HUES64 (cell line): ENCODE data around the gene PIANP. TPM values are rescaled to one million over a fixed set of nuclear protein-coding genes. Genes with fewer than 3 reads are reported as not detected.
"Not testable (repeated sequence)": the region's sequence is repeated elsewhere in the genome, so short reads cannot be mapped to it uniquely, and the experiment has no call there.

Experiments
- H3K27ac ChIP-seq: 2 replicates; pipeline ENCODE4 v1.7.0; 2013; ENCODE audit warnings: low read depth, low read length, inconsistent platforms
- H3K27me3 ChIP-seq: 2 replicates; pipeline ENCODE4 v1.6.1; 2013; ENCODE audit warnings: mild to moderate bottlenecking, low read length; ENCODE audit not compliant: insufficient read depth
- H3K36me3 ChIP-seq: 2 replicates; pipeline ENCODE4 v1.6.1; 2013; ENCODE audit warnings: mild to moderate bottlenecking, low read length; ENCODE audit not compliant: insufficient read depth
- H3K4me1 ChIP-seq: 2 replicates; pipeline ENCODE4 v1.6.1; 2013; ENCODE audit warnings: mild to moderate bottlenecking, low read length, moderate library complexity; ENCODE audit not compliant: insufficient read depth
- H3K4me3 ChIP-seq: 2 replicates; pipeline ENCODE4 v1.5.1; 2013; ENCODE audit warnings: mild to moderate bottlenecking, low read length, moderate library complexity
- H3K9ac ChIP-seq: 2 replicates; pipeline ENCODE4 v1.6.1; 2013; ENCODE audit warnings: mild to moderate bottlenecking, low read depth, low read length
- H3K9me3 ChIP-seq: 2 replicates; pipeline ENCODE4 v1.6.1; 2013; ENCODE audit warnings: low read depth, low read length; ENCODE audit not compliant: insufficient read depth
- WGBS: fragments of 150-250, 120-280 bp; methylation state at CpG from one replicate; pipeline ENCODE4 v1.1.7; 2013; ENCODE audit warnings: missing lambda C conversion rate; 5-methylcytosine and 5-hydroxymethylcytosine counted together
- polyA plus RNA-seq, 2 experiments: library from polyadenylated mRNA; stranded (reverse); fragments of 50-300 nt; gene quantifications; one replicate each; pipeline ENCODE4 v1.2.3, GENCODE V29; 2013

Gene PIANP, protein sequence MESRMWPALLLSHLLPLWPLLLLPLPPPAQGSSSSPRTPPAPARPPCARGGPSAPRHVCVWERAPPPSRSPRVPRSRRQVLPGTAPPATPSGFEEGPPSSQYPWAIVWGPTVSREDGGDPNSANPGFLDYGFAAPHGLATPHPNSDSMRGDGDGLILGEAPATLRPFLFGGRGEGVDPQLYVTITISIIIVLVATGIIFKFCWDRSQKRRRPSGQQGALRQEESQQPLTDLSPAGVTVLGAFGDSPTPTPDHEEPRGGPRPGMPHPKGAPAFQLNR
- 4.1 TPM for polyA plus RNA-seq (2013, experiment 1 of 2)
- 7.0 TPM for polyA plus RNA-seq (2013, experiment 2 of 2)

DNA sequence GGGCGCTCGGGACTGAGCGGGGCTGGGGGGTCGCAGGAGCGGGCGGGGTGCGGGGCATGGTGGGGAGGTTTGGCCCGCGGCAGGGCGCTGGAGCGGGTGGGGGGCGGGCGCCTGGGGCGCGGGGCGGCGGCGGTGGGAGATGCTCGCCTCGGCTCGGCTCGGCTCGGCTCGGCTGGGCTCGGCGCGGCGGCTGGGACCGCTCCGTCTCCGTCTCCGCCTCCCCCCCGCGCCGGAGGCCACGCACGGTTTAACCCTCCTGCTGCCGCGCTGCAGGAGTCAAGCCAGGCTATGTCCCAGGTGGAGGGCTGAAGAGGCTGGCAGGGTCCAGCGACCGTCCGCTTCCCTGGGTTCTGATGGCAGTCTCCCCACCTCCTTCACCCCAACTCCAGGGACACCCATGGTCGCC, at the start of gene PIANP:
Gene PIANP (minus strand): TSS at position 170 of the 406 bp plus-strand sequence. CDS start 2,754 bp downstream, outside the sequence.
- Histone ChIP-seq H3K9me3 (no peaks in the 10 kb centered on the region), H3K27ac (no peak within 1 kb of the TSS), H3K36me3 (peaks cover 2% of the 10 kb centered on the region; the same call in 1 of the 2 replicates), H3K27me3 (peaks cover 20% of the 10 kb centered on the region), H3K9ac (peak within 1 kb of the TSS; percentile 55; the same call in 1 of the 2 replicates), H3K4me3 (peak within 1 kb of the TSS; percentile 84), H3K4me1 (peaks cover 4% of the 10 kb centered on the region; the same call in 1 of the 2 replicates)
- under 1% methylated on average over 43 of the region's 43 CpGs for WGBS

DNA sequence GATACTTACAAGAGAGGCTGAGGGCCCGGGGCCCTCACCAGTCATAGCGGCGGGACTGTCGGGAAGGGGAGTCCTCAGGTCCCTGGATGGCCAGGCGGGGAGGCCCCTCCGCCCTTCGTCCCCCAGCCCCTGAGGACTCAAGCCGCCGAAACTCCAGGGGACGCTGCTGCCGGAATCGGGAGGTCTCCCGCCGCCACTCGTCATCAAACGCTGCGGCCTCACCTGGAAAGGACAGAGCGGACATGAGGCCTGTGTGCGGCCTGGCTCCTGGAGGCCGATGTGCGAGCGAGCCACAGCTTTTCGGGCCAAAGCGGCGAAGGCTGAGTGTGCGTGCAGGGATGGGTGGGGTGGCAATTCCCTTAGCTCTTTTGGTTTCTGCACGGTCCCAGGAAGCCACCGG, 48.1 kb upstream of the PIANP start:
- Histone ChIP-seq H3K4me3 (no peak overlapping the region), H3K9me3 (no peaks in the 10 kb centered on the region), H3K9ac (no peak overlapping the region), H3K27me3 (no peaks in the 10 kb centered on the region), H3K36me3 (peaks cover 64% of the 10 kb centered on the region), H3K27ac (no peak overlapping the region), H3K4me1 (peaks cover under 1% of the 10 kb centered on the region; the same call in 1 of the 2 replicates)
- WGBS, result 96% methylated on average over 28 of the region's 28 CpGs

DNA sequence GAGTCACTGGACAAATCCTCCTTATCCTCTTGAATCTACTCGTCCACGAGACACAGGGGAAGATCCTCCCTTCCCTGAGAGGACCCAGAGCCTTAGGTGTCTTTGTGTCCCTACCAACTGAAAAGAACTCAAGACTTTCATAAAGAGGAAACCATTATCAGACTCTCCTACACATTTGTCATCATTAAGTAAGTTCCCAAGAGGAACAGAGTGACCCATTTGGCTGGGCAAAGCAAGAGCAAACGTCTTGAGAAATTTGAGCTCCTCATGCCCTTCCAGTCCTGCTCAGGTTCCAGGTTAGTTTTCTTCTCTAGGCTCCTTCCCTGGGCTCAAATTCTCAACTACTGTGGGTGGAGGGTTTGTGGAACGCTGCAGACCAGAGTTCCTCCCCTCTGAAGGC, 46.6 kb upstream of the PIANP start:
- Histone ChIP-seq H3K27me3 (no peaks in the 10 kb centered on the region), H3K9me3 (no peaks in the 10 kb centered on the region), H3K4me1 (no peaks in the 10 kb centered on the region), H3K36me3 (peaks cover 64% of the 10 kb centered on the region), H3K27ac (no peak overlapping the region), H3K4me3 (no peak overlapping the region), H3K9ac (no peak overlapping the region)
- 93% methylated on average over 4 of the region's 4 CpGs for WGBS

DNA sequence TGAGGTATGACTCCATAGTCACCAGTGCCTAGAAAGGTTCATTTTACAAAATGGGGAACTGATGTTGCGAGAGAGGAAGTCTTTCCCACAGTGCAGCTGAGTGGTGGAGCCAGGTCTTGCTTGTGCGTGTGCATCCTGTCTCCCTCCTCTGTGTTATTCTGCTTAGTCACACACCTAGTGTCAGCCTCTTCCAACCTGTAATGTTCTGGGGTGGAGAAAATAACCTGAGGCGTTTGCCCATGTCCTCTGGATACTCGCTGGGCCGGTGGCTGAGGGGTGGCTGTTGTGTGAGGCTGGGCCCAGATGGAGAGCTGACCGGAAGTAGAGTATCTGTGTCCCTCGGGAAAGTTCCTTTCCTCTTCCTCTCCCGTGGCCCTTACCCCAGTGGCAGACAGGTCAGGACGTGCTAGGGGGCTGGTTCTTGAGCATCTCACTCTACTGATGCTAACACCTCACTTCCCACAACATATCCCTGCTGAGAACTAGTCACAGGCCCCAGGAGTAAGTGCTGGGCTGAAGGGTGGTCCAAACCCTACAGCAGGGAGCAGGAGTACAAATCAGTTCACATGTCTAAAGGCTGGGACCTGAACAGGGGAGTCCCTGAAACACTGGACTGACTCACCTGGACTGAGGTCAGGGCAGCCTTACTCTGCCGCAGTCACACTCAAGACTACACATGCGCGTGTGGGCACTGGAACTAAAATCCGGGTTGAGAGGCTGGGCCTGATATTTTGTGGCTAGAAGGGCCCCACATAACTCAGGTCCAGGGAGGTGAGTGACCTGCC, 45.3 kb upstream of the PIANP start:
- Histone ChIP-seq H3K36me3 (peaks cover 53% of the 10 kb centered on the region), H3K27ac (no peak overlapping the region), H3K4me1 (no peaks in the 10 kb centered on the region), H3K4me3 (no peak overlapping the region), H3K9me3 (no peaks in the 10 kb centered on the region), H3K9ac (no peak overlapping the region), H3K27me3 (no peaks in the 10 kb centered on the region)
- WGBS, result 93% methylated on average over 13 of the region's 13 CpGs

DNA sequence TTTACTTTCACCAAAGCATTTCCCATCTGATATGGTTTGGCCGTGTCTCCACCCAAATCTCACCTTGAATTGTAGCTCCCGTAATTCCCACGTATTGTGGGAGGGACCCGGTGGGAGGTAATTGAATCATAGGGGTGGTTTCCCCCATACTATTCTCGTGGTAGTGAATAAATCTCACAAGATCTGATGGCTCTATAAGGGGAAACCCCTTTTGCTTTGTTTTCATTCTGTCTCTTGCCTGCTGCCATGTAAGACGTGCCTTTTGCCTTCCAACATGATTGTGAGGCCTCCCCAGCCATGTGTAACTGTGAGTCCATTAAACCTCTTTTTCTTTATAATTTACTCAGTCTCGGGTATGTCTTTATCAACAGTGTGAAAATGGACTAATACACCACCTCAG, 42.7 kb upstream of the PIANP start:
- H3K9me3 ChIP-seq, H3K4me1 ChIP-seq, H3K27ac ChIP-seq, H3K27me3 ChIP-seq, H3K4me3 ChIP-seq, H3K9ac ChIP-seq: not testable (repeated sequence)
- H3K36me3 ChIP-seq, result peaks cover 27% of the 10 kb centered on the region
- WGBS, result 93% methylated on average over 7 of the region's 7 CpGs

DNA sequence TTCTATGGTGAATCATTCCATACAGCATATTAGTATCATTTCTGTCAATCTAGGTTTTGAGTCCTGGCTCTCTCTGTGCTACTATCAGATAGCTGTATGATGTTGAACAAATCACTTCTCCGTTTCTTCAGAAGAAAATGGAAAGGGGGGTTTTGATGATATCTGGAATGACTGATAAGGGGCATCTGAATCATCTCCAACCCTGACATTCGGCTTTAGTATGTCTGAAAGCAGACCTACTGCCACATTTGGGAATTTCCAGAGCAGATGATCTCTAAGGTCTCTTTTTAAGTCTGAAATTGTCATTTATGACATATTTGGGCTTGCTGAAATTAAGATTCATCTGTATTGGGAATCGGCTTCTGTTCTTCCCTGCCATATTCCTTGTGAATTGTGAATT, 42.2 kb upstream of the PIANP start:
- Histone ChIP-seq H3K4me1 (no peaks in the 10 kb centered on the region), H3K27ac (no peak overlapping the region), H3K36me3 (peaks cover 23% of the 10 kb centered on the region), H3K9me3 (no peaks in the 10 kb centered on the region), H3K9ac (no peak overlapping the region), H3K4me3 (no peak overlapping the region), H3K27me3 (no peaks in the 10 kb centered on the region)
- 93% methylated on average over 3 of the region's 3 CpGs for WGBS

DNA sequence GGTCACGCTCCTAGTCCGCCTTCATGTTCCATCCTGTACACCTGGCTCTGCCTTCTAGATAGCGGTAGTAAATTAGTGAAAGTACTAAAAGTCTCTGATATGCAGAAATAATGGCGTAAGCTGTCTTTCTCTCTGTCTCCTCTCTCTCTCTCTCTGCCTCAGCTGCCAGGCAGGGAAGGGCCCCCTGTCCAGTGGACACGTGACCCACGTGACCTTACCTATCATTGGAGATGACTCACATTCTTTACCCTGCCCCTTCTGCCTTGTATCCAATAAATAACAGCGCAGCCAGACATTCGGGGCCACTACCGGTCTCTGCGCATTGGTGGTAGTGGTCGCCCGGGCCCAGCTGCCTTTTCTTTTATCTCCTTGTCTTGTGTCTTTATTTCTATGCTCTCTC, 41.5 kb upstream of the PIANP start:
- not testable (repeated sequence) for H3K4me1 ChIP-seq, H3K27ac ChIP-seq, H3K4me3 ChIP-seq, H3K9me3 ChIP-seq, H3K9ac ChIP-seq, H3K27me3 ChIP-seq
- WGBS, result 92% methylated on average over 11 of the region's 12 CpGs
- H3K36me3 ChIP-seq, result peaks cover 15% of the 10 kb centered on the region

DNA sequence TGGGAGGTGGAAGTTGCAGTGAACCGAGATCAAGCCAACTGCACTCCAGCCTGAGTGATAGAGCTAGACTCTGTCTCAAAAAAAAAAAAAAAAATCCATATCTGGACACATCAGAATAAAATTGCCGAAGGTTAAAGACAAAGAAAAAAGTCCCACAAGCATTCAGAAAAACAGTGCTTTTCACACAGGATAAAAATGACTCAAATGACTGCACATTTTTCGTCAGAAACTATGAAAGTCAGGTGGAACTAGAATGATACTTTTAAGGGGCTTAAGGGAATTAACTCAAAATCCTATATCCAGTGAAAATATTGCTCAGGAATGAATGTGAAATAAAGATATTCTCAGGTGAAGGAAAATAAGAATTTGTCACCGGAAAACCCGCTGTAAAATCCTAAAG, 36.1 kb upstream of the PIANP start:
- H3K9me3 ChIP-seq, result no peaks in the 10 kb centered on the region
- H3K36me3 ChIP-seq, result 0 out of 2 replicates have a peak, but pooled peaks cover 3% of the 10 kb centered on the region
- WGBS, result 96% methylated on average over 4 of the region's 5 CpGs
- H3K27me3 ChIP-seq, result no peaks in the 10 kb centered on the region
- no peak overlapping the region for H3K27ac ChIP-seq
- H3K9ac ChIP-seq, result no peak overlapping the region
- H3K4me3 ChIP-seq, result no peak overlapping the region
- peaks cover 4% of the 10 kb centered on the region; the same call in 1 of the 2 replicates for H3K4me1 ChIP-seq

DNA sequence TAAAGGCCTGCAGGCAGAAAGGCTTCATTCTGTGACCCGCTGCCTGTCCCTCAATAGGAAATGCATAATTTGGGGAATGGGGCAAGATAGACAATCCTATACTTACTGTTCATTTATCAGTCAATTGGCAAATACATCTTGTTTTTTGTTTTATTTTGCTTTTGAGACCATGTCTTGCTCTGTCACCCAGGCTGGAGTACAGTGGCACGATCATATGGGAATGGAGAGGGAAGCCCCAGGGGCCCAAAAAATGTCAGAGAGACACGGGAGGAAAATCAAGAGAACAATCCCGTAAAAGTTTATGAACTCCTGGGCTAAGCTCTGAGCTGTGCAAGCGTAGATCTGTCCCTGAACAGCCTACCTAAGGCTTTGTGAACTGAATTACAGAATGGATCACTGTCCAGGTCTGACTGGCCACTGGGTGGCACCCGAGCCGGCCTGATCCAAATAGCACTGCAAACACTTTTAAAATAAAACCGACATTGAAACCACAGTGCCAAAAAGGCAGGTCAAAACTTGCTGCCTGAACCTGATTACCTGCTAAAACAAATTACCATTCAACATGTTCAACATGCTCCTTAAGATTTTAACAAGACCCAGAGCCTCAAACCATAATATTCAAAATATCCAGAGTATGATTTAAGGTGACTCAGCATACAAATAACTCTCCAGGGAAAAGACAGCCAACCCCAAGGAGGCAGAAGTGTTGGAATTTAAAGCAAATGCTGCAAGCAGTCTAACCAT, 35.0 kb upstream of the PIANP start:
- H3K36me3 ChIP-seq, result peaks cover 12% of the 10 kb centered on the region
- no peaks in the 10 kb centered on the region for H3K9me3 ChIP-seq
- H3K27ac ChIP-seq, result peak overlapping the region; percentile 40; the same call in 1 of the 2 replicates
- H3K9ac ChIP-seq, result no peak overlapping the region
- H3K4me3 ChIP-seq, result no peak overlapping the region
- 56% methylated on average over 8 of the region's 8 CpGs for WGBS
- H3K4me1 ChIP-seq, result peaks cover 4% of the 10 kb centered on the region; the same call in 1 of the 2 replicates
- H3K27me3 ChIP-seq, result no peaks in the 10 kb centered on the region

DNA sequence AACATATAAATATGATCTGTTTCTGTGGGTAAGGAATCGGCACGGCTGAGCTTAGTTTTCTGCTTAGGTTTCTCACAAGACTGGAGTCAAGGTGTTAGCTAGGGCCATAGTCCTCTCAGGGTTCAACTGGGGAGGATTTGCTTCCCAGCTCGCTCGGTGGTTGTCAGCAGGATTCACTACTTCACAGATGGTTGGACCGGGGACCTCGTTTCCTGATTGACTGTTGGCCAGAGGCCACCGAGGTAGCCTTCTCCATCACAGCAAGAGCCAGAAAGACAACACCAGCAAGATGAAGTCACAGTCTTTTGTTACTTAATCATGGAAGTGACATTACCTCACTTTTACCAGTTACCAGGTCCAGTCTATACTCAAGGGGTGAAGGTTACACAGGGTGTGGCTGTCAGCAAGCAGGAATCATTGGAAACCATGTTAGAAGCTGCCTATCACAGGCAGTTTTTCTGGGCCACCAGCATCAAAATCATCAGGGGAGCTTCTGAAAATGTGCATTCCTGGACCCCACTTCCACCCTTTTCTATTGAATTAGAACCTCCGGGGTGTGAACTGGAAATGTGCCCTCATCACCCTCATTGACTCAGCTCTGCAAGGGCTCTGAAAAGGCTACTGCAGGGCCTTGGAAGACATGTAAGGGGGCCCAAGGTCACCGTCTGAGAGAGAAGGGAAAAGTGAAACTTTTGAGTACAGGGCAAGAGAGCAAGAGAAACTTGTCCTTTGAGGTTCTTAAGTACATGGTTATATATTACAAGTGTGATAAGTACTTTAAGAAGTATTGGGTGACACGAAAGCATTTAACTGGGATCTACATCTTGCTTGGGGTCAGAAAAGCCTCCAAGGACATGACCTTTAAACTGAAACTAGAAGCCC, 34.1 kb upstream of the PIANP start:
- H3K27ac ChIP-seq, result no peak overlapping the region
- H3K4me1 ChIP-seq, result peaks cover 4% of the 10 kb centered on the region; the same call in 1 of the 2 replicates
- H3K36me3 ChIP-seq, result peaks cover 21% of the 10 kb centered on the region
- no peak overlapping the region for H3K9ac ChIP-seq
- H3K27me3 ChIP-seq, result no peaks in the 10 kb centered on the region
- WGBS, result 94% methylated on average over 10 of the region's 10 CpGs
- H3K4me3 ChIP-seq, result no peak overlapping the region
- no peaks in the 10 kb centered on the region for H3K9me3 ChIP-seq
